Parathyroid adenoma (tissue), 2 donors: ENCODE data around the gene XAB2.

Source experiments
- H2AFZ ChIP-seq: fragments of 300-600 bp; sonication (generic); one replicate; pipeline ENCODE4 v1.7.0; 2017; ENCODE audit warnings: antibody characterized with exemption, mild to moderate bottlenecking
- H3K27ac ChIP-seq: fragments of 300-600 bp; sonication (generic); one replicate; pipeline ENCODE4 v1.7.0; 2017
- H3K27me3 ChIP-seq: fragments of 300-600 bp; sonication (generic); one replicate; pipeline ENCODE4 v1.7.0; 2017; ENCODE audit warnings: low read length; ENCODE audit not compliant: control insufficient read depth, insufficient read depth
- H3K36me3 ChIP-seq: fragments of 300-600 bp; sonication (generic); one replicate; pipeline ENCODE4 v1.7.0; 2017; ENCODE audit warnings: low read length; ENCODE audit not compliant: control insufficient read depth, insufficient read depth
- H3K4me1 ChIP-seq: fragments of 300-600 bp; sonication (generic); one replicate; pipeline ENCODE4 v1.7.0; 2017; ENCODE audit warnings: control low read depth
- H3K4me2 ChIP-seq: fragments of 300-600 bp; sonication (generic); one replicate; pipeline ENCODE4 v1.7.0; 2017; ENCODE audit warnings: low read length
- H3K4me3 ChIP-seq: fragments of 300-600 bp; sonication (generic); one replicate; pipeline ENCODE4 v1.7.0; 2017; ENCODE audit warnings: low read depth, low read length
- H3K79me2 ChIP-seq: fragments of 300-600 bp; sonication (generic); one replicate; pipeline ENCODE4 v1.7.0; 2017; ENCODE audit warnings: control low read depth
- H3K9ac ChIP-seq: fragments of 300-600 bp; sonication (generic); one replicate; pipeline ENCODE4 v1.7.0; 2017; ENCODE audit warnings: mild to moderate bottlenecking
- H3K9me3 ChIP-seq: fragments of 300-600 bp; sonication (generic); one replicate; pipeline ENCODE4 v1.7.0; 2017; ENCODE audit warnings: low read length; ENCODE audit not compliant: control insufficient read depth
- TF ChIP-seq, protein P1 (sequence below): fragments of 300-600 bp; sonication (generic); IDR thresholded peaks from one replicate; pipeline ENCODE4 v1.7.0; 2017; ENCODE audit warnings: antibody characterized with exemption, mild to moderate bottlenecking
- donor health status: primary hyperparathyroidism.

Gene XAB2

DNA sequence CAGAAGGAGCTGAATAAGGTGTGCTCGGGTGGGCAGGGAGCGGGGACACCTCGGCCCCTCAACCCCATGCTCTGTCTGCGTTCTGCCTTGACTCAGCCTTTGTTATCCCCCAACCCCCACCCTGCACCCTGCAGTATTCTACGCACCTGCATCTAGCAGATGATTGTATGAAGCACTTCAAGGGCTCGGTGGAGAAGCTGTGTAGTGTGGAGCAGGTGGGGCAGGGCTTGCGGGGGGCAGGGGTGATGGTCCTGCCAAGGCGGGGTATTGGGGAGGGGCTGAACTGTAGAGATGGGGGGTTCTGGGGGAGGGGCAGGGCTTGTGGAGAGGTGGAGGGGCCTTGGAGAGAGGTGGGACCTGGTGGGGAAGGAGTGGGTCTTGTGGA lies 13.7 kb upstream of the XAB2 start:
- Histone ChIP-seq H3K9me3 (no peaks in the 10 kb centered on the region), H3K27me3 (no peaks in the 10 kb centered on the region), H3K4me3 (no peak overlapping the region), H3K4me2 (no peak overlapping the region), H3K9ac (no peak overlapping the region), H3K4me1 (no peaks in the 10 kb centered on the region), H3K27ac (no peak overlapping the region), H2AFZ (no peak overlapping the region), H3K36me3 (no peaks in the 10 kb centered on the region), H3K79me2 (no peaks in the 10 kb centered on the region)
- TF ChIP-seq, protein P1, sequence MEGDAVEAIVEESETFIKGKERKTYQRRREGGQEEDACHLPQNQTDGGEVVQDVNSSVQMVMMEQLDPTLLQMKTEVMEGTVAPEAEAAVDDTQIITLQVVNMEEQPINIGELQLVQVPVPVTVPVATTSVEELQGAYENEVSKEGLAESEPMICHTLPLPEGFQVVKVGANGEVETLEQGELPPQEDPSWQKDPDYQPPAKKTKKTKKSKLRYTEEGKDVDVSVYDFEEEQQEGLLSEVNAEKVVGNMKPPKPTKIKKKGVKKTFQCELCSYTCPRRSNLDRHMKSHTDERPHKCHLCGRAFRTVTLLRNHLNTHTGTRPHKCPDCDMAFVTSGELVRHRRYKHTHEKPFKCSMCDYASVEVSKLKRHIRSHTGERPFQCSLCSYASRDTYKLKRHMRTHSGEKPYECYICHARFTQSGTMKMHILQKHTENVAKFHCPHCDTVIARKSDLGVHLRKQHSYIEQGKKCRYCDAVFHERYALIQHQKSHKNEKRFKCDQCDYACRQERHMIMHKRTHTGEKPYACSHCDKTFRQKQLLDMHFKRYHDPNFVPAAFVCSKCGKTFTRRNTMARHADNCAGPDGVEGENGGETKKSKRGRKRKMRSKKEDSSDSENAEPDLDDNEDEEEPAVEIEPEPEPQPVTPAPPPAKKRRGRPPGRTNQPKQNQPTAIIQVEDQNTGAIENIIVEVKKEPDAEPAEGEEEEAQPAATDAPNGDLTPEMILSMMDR: no peak

DNA sequence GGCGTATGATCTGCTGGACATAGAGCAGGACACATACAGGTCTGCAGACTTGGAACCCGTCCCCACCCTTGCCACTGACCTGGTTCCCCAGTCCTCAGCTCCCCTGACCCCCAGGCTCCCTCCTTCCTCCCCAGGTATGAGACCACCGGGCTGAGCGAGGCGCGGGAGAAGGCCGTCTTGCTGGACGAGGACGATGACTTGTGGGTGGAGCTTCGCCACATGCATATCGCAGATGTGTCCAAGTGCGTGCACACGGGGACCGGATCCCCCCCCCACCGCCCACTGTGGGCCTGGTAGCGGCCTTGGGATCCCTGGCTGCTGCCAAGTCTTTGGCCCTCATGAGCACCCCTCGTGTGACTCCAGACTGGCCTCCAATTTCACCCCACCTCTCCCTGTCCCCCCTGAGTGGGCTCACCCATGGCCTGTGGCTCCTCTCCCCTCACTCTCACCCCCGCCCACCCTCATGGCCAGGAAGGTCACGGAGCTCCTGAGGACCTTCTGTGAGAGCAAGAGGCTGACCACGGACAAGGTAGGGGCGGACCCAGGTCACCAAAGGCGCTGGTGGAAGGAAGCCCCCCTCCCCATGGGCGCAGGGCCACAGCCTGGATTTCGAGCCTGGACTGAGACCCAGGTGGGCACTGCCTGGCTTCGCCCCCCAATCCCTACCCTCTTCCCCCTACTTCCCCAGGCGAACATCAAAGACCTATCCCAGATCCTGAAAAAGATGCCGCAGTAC lies 13.1 kb upstream of the XAB2 start:
- Histone ChIP-seq H3K9me3 (no peaks in the 10 kb centered on the region), H3K4me2 (no peak overlapping the region), H3K36me3 (no peaks in the 10 kb centered on the region), H3K27me3 (no peaks in the 10 kb centered on the region), H3K4me3 (no peak overlapping the region), H3K4me1 (no peaks in the 10 kb centered on the region), H3K27ac (no peak overlapping the region), H2AFZ (no peak overlapping the region), H3K9ac (no peak overlapping the region), H3K79me2 (no peaks in the 10 kb centered on the region)
- TF ChIP-seq, protein P1: no peak

DNA sequence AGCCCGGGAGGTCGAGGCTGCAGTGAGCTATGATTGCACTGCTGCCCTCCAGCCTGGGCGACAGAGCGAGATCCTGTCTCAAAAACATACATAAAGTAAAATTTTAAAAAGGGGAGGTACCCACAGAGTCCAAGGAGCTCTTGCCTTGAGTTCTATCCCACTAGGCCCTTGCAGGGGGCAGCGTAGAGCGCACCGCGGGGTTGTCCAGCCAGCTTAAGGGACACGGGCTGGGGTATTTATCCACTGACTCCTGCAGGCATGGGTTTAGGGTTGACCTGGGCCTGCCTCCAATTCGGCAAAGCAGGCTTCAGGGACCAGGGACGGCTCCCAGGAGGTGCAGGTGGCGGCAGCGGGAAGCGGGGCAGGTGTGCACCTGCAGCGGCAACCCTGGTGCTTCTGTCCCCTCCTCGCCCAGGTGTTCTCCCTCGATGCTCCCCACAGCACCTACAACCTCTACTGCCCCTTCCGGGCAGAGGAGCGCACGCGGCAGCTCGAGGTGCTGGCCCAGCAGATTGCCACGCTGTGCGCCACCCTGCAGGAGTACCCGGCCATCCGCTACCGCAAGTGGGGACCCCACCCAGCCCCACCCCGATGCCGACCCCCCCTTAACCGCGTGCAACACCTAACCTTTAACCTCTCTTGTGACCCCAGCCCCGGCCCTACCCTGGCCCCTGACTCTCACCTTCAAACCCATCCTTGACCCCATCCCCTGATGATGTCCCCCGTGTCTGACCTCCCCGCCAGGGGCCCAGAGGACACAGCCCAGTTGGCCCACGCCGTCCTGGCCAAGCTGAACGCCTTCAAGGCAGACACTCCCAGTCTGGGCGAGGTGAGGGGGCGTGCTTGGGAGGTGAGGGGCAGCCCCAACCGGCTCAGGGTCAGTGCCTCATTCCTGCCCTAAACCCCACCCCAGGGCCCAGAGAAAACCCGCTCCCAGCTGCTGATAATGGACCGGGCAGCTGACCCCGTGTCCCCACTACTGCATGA lies 12.2 kb upstream of the XAB2 start:
- H2AFZ ChIP-seq: no peak overlapping the region
- H3K9me3 ChIP-seq: no peaks in the 10 kb centered on the region
- H3K4me2 ChIP-seq: no peak overlapping the region
- H3K9ac ChIP-seq: no peak overlapping the region
- no peak overlapping the region for H3K27ac ChIP-seq
- TF ChIP-seq, protein P1: no peak
- no peaks in the 10 kb centered on the region for H3K36me3 ChIP-seq
- no peaks in the 10 kb centered on the region for H3K27me3 ChIP-seq
- H3K4me1 ChIP-seq: no peaks in the 10 kb centered on the region
- H3K4me3 ChIP-seq: no peak overlapping the region
- no peaks in the 10 kb centered on the region for H3K79me2 ChIP-seq

DNA sequence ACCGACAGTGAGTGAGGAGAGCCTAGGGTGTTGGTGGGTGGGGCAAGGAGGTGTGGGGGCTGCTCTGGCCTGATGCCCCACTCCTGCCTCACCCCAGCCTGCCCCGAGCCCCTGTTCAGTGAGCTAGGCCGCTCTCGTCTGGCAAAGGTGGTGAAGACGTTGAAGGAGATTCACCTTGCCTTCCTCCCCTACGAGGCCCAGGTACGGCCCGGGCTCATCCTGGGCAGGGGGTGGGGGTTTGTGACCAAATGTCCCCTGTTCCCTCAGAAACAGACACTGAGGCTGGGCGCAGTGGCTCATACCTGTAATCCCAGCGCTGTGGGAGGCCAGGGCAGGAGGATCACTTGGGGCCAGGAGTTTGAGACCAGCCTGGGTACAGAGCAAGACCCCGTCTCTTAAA lies 11.5 kb upstream of the XAB2 start:
- Histone ChIP-seq H3K9me3 (no peaks in the 10 kb centered on the region), H3K4me3 (no peak overlapping the region), H3K4me2 (no peak overlapping the region), H3K79me2 (no peaks in the 10 kb centered on the region), H3K36me3 (no peaks in the 10 kb centered on the region), H3K4me1 (no peaks in the 10 kb centered on the region), H3K27ac (no peak overlapping the region), H3K9ac (no peak overlapping the region), H2AFZ (no peak overlapping the region), H3K27me3 (no peaks in the 10 kb centered on the region)
- TF ChIP-seq, protein P1: no peak
